ENCODE data around the gene FUBP1.
"Not testable (repeated sequence)": the region's sequence is repeated elsewhere in the genome, so short reads cannot be mapped to it uniquely, and the experiment has no call there.

The FUBP1 gene

GRCh38 chr1:77983352-77983996 is 4.6 kb upstream of the FUBP1 start:
- H3K36me3 Mint-ChIP-seq (ENCODE audit: insufficient read depth); H3K4me3 Mint-ChIP-seq; DNase-seq (ENCODE audit: low spot score in 2 of 2); H3K9me3 Mint-ChIP-seq; ATAC-seq (replicated peaks; ENCODE audit: extremely low read depth, poor library complexity, severe bottlenecking); H3K27ac Mint-ChIP-seq (ENCODE audit: low read depth); H3K27me3 Mint-ChIP-seq: not testable (repeated sequence)
- H3K4me1 Mint-ChIP-seq: peaks cover 42% of the 10 kb centered on the region

- Mint-ChIP-seq H3K36me3 (ENCODE audit: insufficient read depth) (peaks cover 20% of the 10 kb centered on the region), H3K4me3 (no peak overlapping the region), H3K27me3 (no peaks in the 10 kb centered on the region), H3K4me1 (peaks cover 38% of the 10 kb centered on the region), H3K27ac (ENCODE audit: low read depth) (no peak overlapping the region), H3K9me3 (no peaks in the 10 kb centered on the region)
- ATAC-seq (replicated peaks; ENCODE audit: extremely low read depth, poor library complexity, severe bottlenecking): peak; percentile 70
- peak; percentile 41 to 79 for DNase-seq (ENCODE audit: low spot score in 2 of 2)
These were observed 441 bp downstream of the FUBP1 start for GRCh38 chr1:77978293-77978968.

- ATAC-seq (replicated peaks; ENCODE audit: extremely low read depth, poor library complexity, severe bottlenecking): no peak
- no peaks in the 10 kb centered on the region for H3K27me3 Mint-ChIP-seq
- H3K9me3 Mint-ChIP-seq: no peaks in the 10 kb centered on the region
- H3K4me3 Mint-ChIP-seq: no peak overlapping the region
- peaks cover 40% of the 10 kb centered on the region for H3K4me1 Mint-ChIP-seq
- peaks cover 20% of the 10 kb centered on the region for H3K36me3 Mint-ChIP-seq (ENCODE audit: insufficient read depth)
- no peak for DNase-seq (ENCODE audit: low spot score in 2 of 2)
- H3K27ac Mint-ChIP-seq (ENCODE audit: low read depth): no peak overlapping the region
These were observed 931 bp downstream of the FUBP1 start for GRCh38 chr1:77977989-77978292.

GRCh38 chr1:77976433-77977076 is 2.3 kb downstream of the FUBP1 start:
- DNase-seq (ENCODE audit: low spot score in 2 of 2) (no peak), ATAC-seq (replicated peaks; ENCODE audit: extremely low read depth, poor library complexity, severe bottlenecking) (no peak)
- peak overlapping the region; percentile 69 for H3K27ac Mint-ChIP-seq (ENCODE audit: low read depth)
- H3K36me3 Mint-ChIP-seq (ENCODE audit: insufficient read depth): peaks cover 28% of the 10 kb centered on the region
- no peaks in the 10 kb centered on the region for H3K9me3 Mint-ChIP-seq
- H3K27me3 Mint-ChIP-seq: no peaks in the 10 kb centered on the region
- H3K4me1 Mint-ChIP-seq: peaks cover 46% of the 10 kb centered on the region
- H3K4me3 Mint-ChIP-seq: no peak overlapping the region

- peak overlapping the region; percentile 69 for H3K27ac Mint-ChIP-seq (ENCODE audit: low read depth)
- H3K9me3 Mint-ChIP-seq: no peaks in the 10 kb centered on the region
- H3K4me1 Mint-ChIP-seq: peaks cover 49% of the 10 kb centered on the region
- H3K36me3 Mint-ChIP-seq (ENCODE audit: insufficient read depth): peaks cover 32% of the 10 kb centered on the region
- H3K4me3 Mint-ChIP-seq: no peak overlapping the region
- no peak for DNase-seq (ENCODE audit: low spot score in 2 of 2)
- no peaks in the 10 kb centered on the region for H3K27me3 Mint-ChIP-seq
- ATAC-seq (replicated peaks; ENCODE audit: extremely low read depth, poor library complexity, severe bottlenecking): no peak
These were observed 3.0 kb downstream of the FUBP1 start for GRCh38 chr1:77975907-77976306.

GRCh38 chr1:77975386-77975785 is 3.5 kb downstream of the FUBP1 start:
- Mint-ChIP-seq H3K27me3 (no peaks in the 10 kb centered on the region), H3K36me3 (ENCODE audit: insufficient read depth) (peaks cover 36% of the 10 kb centered on the region), H3K27ac (ENCODE audit: low read depth) (peak overlapping the region; percentile 69), H3K9me3 (no peaks in the 10 kb centered on the region), H3K4me3 (no peak overlapping the region), H3K4me1 (peaks cover 47% of the 10 kb centered on the region)
- ATAC-seq (replicated peaks; ENCODE audit: extremely low read depth, poor library complexity, severe bottlenecking): no peak
- DNase-seq (ENCODE audit: low spot score in 2 of 2): no peak

- peaks cover 48% of the 10 kb centered on the region for H3K4me1 Mint-ChIP-seq
- peak overlapping the region; percentile 54 for H3K4me3 Mint-ChIP-seq
- H3K9me3 Mint-ChIP-seq: no peaks in the 10 kb centered on the region
- H3K27ac Mint-ChIP-seq (ENCODE audit: low read depth): peak overlapping the region; percentile 64
- peaks cover 65% of the 10 kb centered on the region for H3K36me3 Mint-ChIP-seq (ENCODE audit: insufficient read depth)
- DNase-seq (ENCODE audit: low spot score in 2 of 2) (no peak), ATAC-seq (replicated peaks; ENCODE audit: extremely low read depth, poor library complexity, severe bottlenecking) (no peak)
- no peaks in the 10 kb centered on the region for H3K27me3 Mint-ChIP-seq
These were observed 6.8 kb downstream of the FUBP1 start for GRCh38 chr1:77972080-77972479.

- H3K4me3 Mint-ChIP-seq: peak overlapping the region; percentile 20
- H3K27me3 Mint-ChIP-seq: no peaks in the 10 kb centered on the region
- no peaks in the 10 kb centered on the region for H3K9me3 Mint-ChIP-seq
- H3K4me1 Mint-ChIP-seq: peaks cover 40% of the 10 kb centered on the region
- DNase-seq (ENCODE audit: low spot score in 2 of 2) (no peak), ATAC-seq (replicated peaks; ENCODE audit: extremely low read depth, poor library complexity, severe bottlenecking) (no peak)
- H3K36me3 Mint-ChIP-seq (ENCODE audit: insufficient read depth): peaks cover 71% of the 10 kb centered on the region
- H3K27ac Mint-ChIP-seq (ENCODE audit: low read depth): no peak overlapping the region
These were observed 8.7 kb downstream of the FUBP1 start for GRCh38 chr1:77970192-77970591.

GRCh38 chr1:77966291-77966690 is 12.6 kb downstream of the FUBP1 start:
- ATAC-seq (replicated peaks; ENCODE audit: extremely low read depth, poor library complexity, severe bottlenecking) (no peak), DNase-seq (ENCODE audit: low spot score in 2 of 2) (no peak)
- H3K27ac Mint-ChIP-seq (ENCODE audit: low read depth): peak overlapping the region; percentile 86
- no peaks in the 10 kb centered on the region for H3K9me3 Mint-ChIP-seq
- no peaks in the 10 kb centered on the region for H3K27me3 Mint-ChIP-seq
- peaks cover 33% of the 10 kb centered on the region for H3K4me1 Mint-ChIP-seq
- H3K4me3 Mint-ChIP-seq: no peak overlapping the region
- H3K36me3 Mint-ChIP-seq (ENCODE audit: insufficient read depth): peaks cover 87% of the 10 kb centered on the region

GRCh38 chr1:77961392-77961791 is 17.5 kb downstream of the FUBP1 start:
- no peak overlapping the region for H3K27ac Mint-ChIP-seq (ENCODE audit: low read depth)
- H3K4me1 Mint-ChIP-seq: peaks cover 49% of the 10 kb centered on the region
- peaks cover 84% of the 10 kb centered on the region for H3K36me3 Mint-ChIP-seq (ENCODE audit: insufficient read depth)
- H3K27me3 Mint-ChIP-seq: no peaks in the 10 kb centered on the region
- H3K9me3 Mint-ChIP-seq: no peaks in the 10 kb centered on the region
- no peak overlapping the region for H3K4me3 Mint-ChIP-seq
- no peak for DNase-seq (ENCODE audit: low spot score in 2 of 2)
- ATAC-seq (replicated peaks; ENCODE audit: extremely low read depth, poor library complexity, severe bottlenecking): no peak

- H3K4me1 Mint-ChIP-seq: peaks cover 43% of the 10 kb centered on the region
- no peak for DNase-seq (ENCODE audit: low spot score in 2 of 2)
- ATAC-seq (replicated peaks; ENCODE audit: extremely low read depth, poor library complexity, severe bottlenecking): no peak
- H3K27ac Mint-ChIP-seq (ENCODE audit: low read depth): peak overlapping the region; percentile 26
- H3K4me3 Mint-ChIP-seq: no peak overlapping the region
- no peaks in the 10 kb centered on the region for H3K9me3 Mint-ChIP-seq
- no peaks in the 10 kb centered on the region for H3K27me3 Mint-ChIP-seq
- H3K36me3 Mint-ChIP-seq (ENCODE audit: insufficient read depth): peaks cover 73% of the 10 kb centered on the region
These were observed 20.0 kb downstream of the FUBP1 start for GRCh38 chr1:77958850-77959249.

- Mint-ChIP-seq H3K4me3 (no peak overlapping the region), H3K27me3 (no peaks in the 10 kb centered on the region), H3K4me1 (peaks cover 43% of the 10 kb centered on the region), H3K36me3 (ENCODE audit: insufficient read depth) (peaks cover 72% of the 10 kb centered on the region), H3K27ac (ENCODE audit: low read depth) (peak overlapping the region; percentile 26), H3K9me3 (no peaks in the 10 kb centered on the region)
- DNase-seq (ENCODE audit: low spot score in 2 of 2): no peak
- no peak for ATAC-seq (replicated peaks; ENCODE audit: extremely low read depth, poor library complexity, severe bottlenecking)
These were observed 20.5 kb downstream of the FUBP1 start for GRCh38 chr1:77958391-77958790.

GRCh38 chr1:77956464-77956863 is 22.4 kb downstream of the FUBP1 start:
- H3K4me1 Mint-ChIP-seq: peaks cover 37% of the 10 kb centered on the region
- no peak overlapping the region for H3K27ac Mint-ChIP-seq (ENCODE audit: low read depth)
- DNase-seq (ENCODE audit: low spot score in 2 of 2) (no peak), ATAC-seq (replicated peaks; ENCODE audit: extremely low read depth, poor library complexity, severe bottlenecking) (no peak)
- no peaks in the 10 kb centered on the region for H3K27me3 Mint-ChIP-seq
- no peaks in the 10 kb centered on the region for H3K9me3 Mint-ChIP-seq
- peaks cover 72% of the 10 kb centered on the region for H3K36me3 Mint-ChIP-seq (ENCODE audit: insufficient read depth)
- no peak overlapping the region for H3K4me3 Mint-ChIP-seq

Data from central memory CD8-positive, alpha-beta T cell (primary cell).